ENCODE measurements around the gene PEMT. TPM values are rescaled to one million over a fixed set of nuclear protein-coding genes. Genes with fewer than 3 reads are reported as not detected.

The PEMT gene
- total and polyA plus RNA-seq, 2 of the 8 experiments (the other 6 are each of a cell fraction or from before 2014, with no cell fraction given) = 42.0 to 118 TPM

GRCh38 chr17:17628388-17629008, 37.0 kb upstream of the PEMT start (continued):
- TF ChIP-seq CHD7 (IDR thresholded peaks at IDR 0.05; ENCODE audit: insufficient replicate concordance, low read length) = no peak
- TF ChIP-seq ATF3 (IDR thresholded peaks at IDR 0.05; ENCODE audit: insufficient read depth, low read depth, low read length) = no peak
- TF ChIP-seq CBX8 (IDR thresholded peaks at IDR 0.05; ENCODE audit: borderline replicate concordance, low read depth, low read length) = no peak
- no peak for TF ChIP-seq SIN3A (conservative IDR thresholded peaks at IDR 0.05 in 1 of 2, IDR thresholded peaks at IDR 0.05 in 1 of 2; ENCODE audit: low read depth in 1 of 2, low read length in 2 of 2)
- TF ChIP-seq ASH2L (IDR thresholded peaks at IDR 0.05; ENCODE audit: low read length) = no peak
- TF ChIP-seq CBX5 (IDR thresholded peaks at IDR 0.05; ENCODE audit: low read depth, low read length) = no peak

Measured in H1 (cell line).